Stimulated activated CD8-positive, alpha-beta memory T cell treated with anti-CD3 and anti-CD28 coated beads, Interleukin-7, amount 100 ng/mL, for 24 hours (primary cell): ENCODE data around the gene E2F1.

Experiments
- DNase-seq: peaks from one replicate; pipeline ENCODE4 v3.0.0-alpha.2; 2020; ENCODE audit warnings: low read depth

The E2F1 gene

GRCh38 chr20:33671573-33672288 is 14.5 kb downstream of the E2F1 start:
- no peak for DNase-seq

- no peak for DNase-seq
These were observed 15.3 kb downstream of the E2F1 start for GRCh38 chr20:33670715-33671499.

- no peak for DNase-seq
These were observed 16.1 kb downstream of the E2F1 start for GRCh38 chr20:33669873-33670640.

- no peak for DNase-seq
These were observed 17.0 kb downstream of the E2F1 start for GRCh38 chr20:33669224-33669623.

GRCh38 chr20:33668466-33669155 is 17.6 kb downstream of the E2F1 start:
- DNase-seq: no peak

- peak; percentile 50 for DNase-seq
These were observed 18.3 kb downstream of the E2F1 start for GRCh38 chr20:33667676-33668465.

GRCh38 chr20:33667245-33667675 is 18.9 kb downstream of the E2F1 start:
- no peak for DNase-seq

- DNase-seq: peak; percentile 79
These were observed 19.6 kb downstream of the E2F1 start, which contains the start of gene ACTL10 for GRCh38 chr20:33666293-33667244. Gene ACTL10 (plus strand): TSS chr20:33666943. CDS start chr20:33667498, 555 bp downstream.

- DNase-seq: no peak
These were observed 21.4 kb downstream of the E2F1 start for GRCh38 chr20:33664762-33665144.

GRCh38 chr20:33664085-33664761 is 22.0 kb downstream of the E2F1 start:
- DNase-seq: no peak

GRCh38 chr20:33663161-33664084 is 22.8 kb downstream of the E2F1 start:
- DNase-seq: peak; percentile 61

GRCh38 chr20:33662172-33662571 is 24.0 kb downstream of the E2F1 start, which contains the start of gene C20orf144:
Gene C20orf144 (plus strand): TSS chr20:33662327. CDS start chr20:33662346, 19 bp downstream.
- DNase-seq: no peak

- DNase-seq: no peak
These were observed 25.5 kb downstream of the E2F1 start for GRCh38 chr20:33660685-33661058.

- DNase-seq: no peak
These were observed 26.0 kb downstream of the E2F1 start for GRCh38 chr20:33660035-33660684.

- DNase-seq: no peak
These were observed 26.7 kb downstream of the E2F1 start for GRCh38 chr20:33659341-33660034.

GRCh38 chr20:33658929-33659328 is 27.3 kb downstream of the E2F1 start:
- DNase-seq: no peak

- DNase-seq: no peak
These were observed 27.7 kb downstream of the E2F1 start for GRCh38 chr20:33658510-33658909.
